Measurements from ENCODE around the gene LRRC4B. TPM values are rescaled to one million over a fixed set of nuclear protein-coding genes. Genes with fewer than 3 reads are reported as not detected.

The LRRC4B gene
- total RNA-seq, 1 experiment from 2014 or later: 3.8 TPM

DNA sequence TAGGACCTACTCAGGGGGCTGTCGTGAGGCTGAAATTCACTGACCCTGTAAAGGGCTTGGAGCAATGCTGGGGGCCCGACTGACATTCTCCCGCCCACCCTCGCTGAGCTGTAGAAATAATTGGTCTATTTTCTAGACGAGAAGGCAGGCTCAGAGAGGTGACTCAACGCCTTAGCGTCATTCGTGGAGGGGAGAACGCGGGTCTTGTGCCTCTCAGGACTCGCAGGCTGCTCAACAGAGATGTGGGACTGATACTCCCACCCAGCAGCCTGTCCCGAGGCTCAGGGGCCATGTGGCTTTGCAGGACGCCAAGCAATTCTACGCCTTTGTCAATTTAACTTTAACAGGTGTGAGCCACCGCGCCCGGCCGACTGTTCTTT, 30.9 kb downstream of the LRRC4B start:
- no peaks in the 10 kb centered on the region for H3K79me2 ChIP-seq (ENCODE audit: insufficient read depth, low read length)

More for the DNA sequence above, 30.9 kb downstream of the LRRC4B start:
- TF ChIP-seq CTCF (conservative IDR thresholded peaks at IDR 0.05): no peak
- Histone ChIP-seq H3K27ac (ENCODE audit: insufficient read length, low read depth, low read length) (no peak overlapping the region), H3K27me3 (ENCODE audit: insufficient read depth, low read length) (no peaks in the 10 kb centered on the region), H3K14ac (ENCODE audit: insufficient read depth, low read length) (no peak overlapping the region), H3K23me2 (ENCODE audit: insufficient read length, low read depth, low read length, poor library complexity, severe bottlenecking) (no peaks in the 10 kb centered on the region), H2BK20ac (ENCODE audit: low read depth, low read length, poor library complexity, severe bottlenecking) (no peak overlapping the region), H2BK5ac (ENCODE audit: insufficient read length, low read length) (no peak overlapping the region), H4K20me1 (ENCODE audit: control insufficient read depth, insufficient read depth, insufficient read length) (no peaks in the 10 kb centered on the region), H3K4ac (ENCODE audit: low read depth, low read length) (no peak overlapping the region), H3K23ac (ENCODE audit: insufficient read length, low read depth, low read length) (no peak overlapping the region), H3K4me2 (ENCODE audit: insufficient read depth, insufficient read length, low read length) (no peak overlapping the region), H3K9me3 (ENCODE audit: control insufficient read depth, low read depth, low read length) (peaks cover 6% of the 10 kb centered on the region), H3K9ac (ENCODE audit: extremely low read depth, insufficient read length, low read length) (no peak overlapping the region), H3T11ph (ENCODE audit: low read length) (no peak overlapping the region), H4K5ac (ENCODE audit: insufficient read length, low read depth, low read length) (no peak overlapping the region), H4K8ac (replicated peaks; ENCODE audit: insufficient read length, low read depth, low read length) (no peak overlapping the region), H3K18ac (ENCODE audit: insufficient read length, low read depth, low read length) (no peak overlapping the region), H3K4me1 (ENCODE audit: insufficient read depth, low read length) (no peaks in the 10 kb centered on the region), H2AK5ac (ENCODE audit: insufficient read length, low read length) (no peak overlapping the region), H2AFZ (ENCODE audit: low read length) (no peak overlapping the region), H3K56ac (ENCODE audit: insufficient read length, low read depth, low read length) (no peak overlapping the region), H4K91ac (ENCODE audit: insufficient read length, low read depth, low read length) (no peak overlapping the region), H2BK120ac (ENCODE audit: low read depth, low read length, poor library complexity, severe bottlenecking) (no peak overlapping the region), H2BK15ac (ENCODE audit: low read depth, low read length) (no peak overlapping the region), H2BK12ac (ENCODE audit: insufficient read length, low read depth, low read length) (no peak overlapping the region), H3K79me1 (ENCODE audit: insufficient read depth, low read depth, low read length, poor library complexity, severe bottlenecking) (no peaks in the 10 kb centered on the region)
- Mint-ChIP-seq H3K36me3 (ENCODE audit: insufficient read depth in 1 of 3, low read depth in 3 of 3) (peaks cover 0 to 16% (median 15%) of the 10 kb centered on the region in 3 experiments; a peak in 4 of 7 replicates), H3K27ac (no peak overlapping the region), H3K9me3 (peaks cover 8% of the 10 kb centered on the region in 2 experiments; a peak in 4 of 5 replicates), H3K4me3 (no peak overlapping the region), H3K27me3 (ENCODE audit: low read depth) (peaks cover 20% of the 10 kb centered on the region), H3K4me1 (peaks cover 2 to 5% of the 10 kb centered on the region in 2 experiments; a peak in 3 of 4 replicates)
- DNase-seq: no peak
- no CpG with 5 or more reads among the region's 18 CpGs for WGBS (ENCODE audit: extremely low coverage, insufficient read length, low lambda C conversion rate)
